Astrocyte (in vitro differentiated cells and primary cell): ENCODE results near the gene RTF1. TPM values are rescaled to one million over a fixed set of nuclear protein-coding genes. Genes with fewer than 3 reads are reported as not detected.

Experiments used
- DNase-seq: peaks from one replicate; pipeline ENCODE4 v3.0.0-alpha.2; 2010; ENCODE audit warnings: low read depth
- FAIRE-seq: peaks from 2 replicates; lab custom pipeline; 2011; peaks lifted over from hg19 to GRCh38; lab: Jason Lieb, UNC
- H2AFZ ChIP-seq: 2 replicates; pipeline ENCODE4 v1.6.0; 2012; ENCODE audit warnings: low read depth, low read length, inconsistent platforms
- H3K27ac ChIP-seq: 2 replicates; pipeline ENCODE4 v1.5.1; 2011; ENCODE audit warnings: low read depth, low read length, inconsistent platforms
- H3K27me3 ChIP-seq: 2 replicates; pipeline ENCODE4 v1.6.0; 2011; ENCODE audit warnings: low read length, inconsistent platforms; ENCODE audit not compliant: insufficient read depth
- H3K36me3 ChIP-seq: 2 replicates; pipeline ENCODE4 v1.5.1; 2011; ENCODE audit warnings: low read length, inconsistent platforms; ENCODE audit not compliant: insufficient read depth
- H3K4me1 ChIP-seq: 2 replicates; pipeline ENCODE4 v1.5.1; 2011; ENCODE audit warnings: low read length, inconsistent platforms; ENCODE audit not compliant: insufficient read depth
- H3K4me2 ChIP-seq: 2 replicates; pipeline ENCODE4 v1.6.0; 2012; ENCODE audit warnings: low read length, inconsistent platforms
- H3K4me3 ChIP-seq: 2 replicates; pipeline ENCODE4 v1.5.1; 2011; ENCODE audit warnings: low read depth, mild to moderate bottlenecking, low read length, inconsistent platforms; ENCODE audit not compliant: insufficient read depth
- H3K79me2 ChIP-seq: 2 replicates; pipeline ENCODE4 v1.6.0; 2012; ENCODE audit warnings: mild to moderate bottlenecking, low read length, inconsistent platforms; ENCODE audit not compliant: insufficient read depth
- H3K9ac ChIP-seq: 2 replicates; pipeline ENCODE4 v1.6.0; 2012; ENCODE audit warnings: mild to moderate bottlenecking, low read length, inconsistent platforms
- H3K9me3 ChIP-seq: 2 replicates; pipeline ENCODE4 v1.5.1; 2012; ENCODE audit warnings: low read depth, mild to moderate bottlenecking, low read length, inconsistent platforms; ENCODE audit not compliant: insufficient read depth
- H4K20me1 ChIP-seq: 2 replicates; pipeline ENCODE4 v1.6.0; 2012; ENCODE audit warnings: low read length, inconsistent platforms; ENCODE audit not compliant: insufficient read depth
- H3K27ac Mint-ChIP-seq: one replicate; pipeline ENCODE4 v1.8.0; 2021; ENCODE audit warnings: mild to moderate bottlenecking, mixed read lengths; ENCODE audit not compliant: unreplicated experiment
- H3K27me3 Mint-ChIP-seq: one replicate; pipeline ENCODE4 v1.8.0; 2021; ENCODE audit warnings: low read depth, mixed read lengths; ENCODE audit not compliant: unreplicated experiment
- H3K36me3 Mint-ChIP-seq: one replicate; pipeline ENCODE4 v1.8.0; 2021; ENCODE audit warnings: low read depth, mixed read lengths; ENCODE audit not compliant: unreplicated experiment
- H3K4me1 Mint-ChIP-seq: one replicate; pipeline ENCODE4 v1.8.0; 2021; ENCODE audit warnings: low read depth, mixed read lengths; ENCODE audit not compliant: unreplicated experiment
- H3K4me3 Mint-ChIP-seq: one replicate; pipeline ENCODE4 v1.8.0; 2021; ENCODE audit warnings: mild to moderate bottlenecking, moderate library complexity, mixed read lengths; ENCODE audit not compliant: unreplicated experiment
- H3K9me3 Mint-ChIP-seq: one replicate; pipeline ENCODE4 v1.8.0; 2021; ENCODE audit warnings: mild to moderate bottlenecking, mixed read lengths; ENCODE audit not compliant: unreplicated experiment
- EZH2 ChIP-seq: IDR thresholded peaks from 2 replicates; pipeline ENCODE4 v1.6.1; 2012; ENCODE audit warnings: mild to moderate bottlenecking, low read length, inconsistent platforms; ENCODE audit not compliant: insufficient read depth
- total RNA-seq: library from RNA; stranded (reverse); gene quantifications from 2 replicates; pipeline ENCODE4 v1.2.1, GENCODE V29; 2021
- TF ChIP-seq, protein P1 (sequence below): IDR thresholded peaks from 2 replicates; pipeline ENCODE4 v1.5.1; 2011; ENCODE audit warnings: low read depth, mild to moderate bottlenecking, inconsistent platforms, low read length, moderate library complexity; ENCODE audit not compliant: insufficient read depth

RTF1 gene
- total RNA-seq, 1 donor from 2014 or later = 42.0 TPM

DNA sequence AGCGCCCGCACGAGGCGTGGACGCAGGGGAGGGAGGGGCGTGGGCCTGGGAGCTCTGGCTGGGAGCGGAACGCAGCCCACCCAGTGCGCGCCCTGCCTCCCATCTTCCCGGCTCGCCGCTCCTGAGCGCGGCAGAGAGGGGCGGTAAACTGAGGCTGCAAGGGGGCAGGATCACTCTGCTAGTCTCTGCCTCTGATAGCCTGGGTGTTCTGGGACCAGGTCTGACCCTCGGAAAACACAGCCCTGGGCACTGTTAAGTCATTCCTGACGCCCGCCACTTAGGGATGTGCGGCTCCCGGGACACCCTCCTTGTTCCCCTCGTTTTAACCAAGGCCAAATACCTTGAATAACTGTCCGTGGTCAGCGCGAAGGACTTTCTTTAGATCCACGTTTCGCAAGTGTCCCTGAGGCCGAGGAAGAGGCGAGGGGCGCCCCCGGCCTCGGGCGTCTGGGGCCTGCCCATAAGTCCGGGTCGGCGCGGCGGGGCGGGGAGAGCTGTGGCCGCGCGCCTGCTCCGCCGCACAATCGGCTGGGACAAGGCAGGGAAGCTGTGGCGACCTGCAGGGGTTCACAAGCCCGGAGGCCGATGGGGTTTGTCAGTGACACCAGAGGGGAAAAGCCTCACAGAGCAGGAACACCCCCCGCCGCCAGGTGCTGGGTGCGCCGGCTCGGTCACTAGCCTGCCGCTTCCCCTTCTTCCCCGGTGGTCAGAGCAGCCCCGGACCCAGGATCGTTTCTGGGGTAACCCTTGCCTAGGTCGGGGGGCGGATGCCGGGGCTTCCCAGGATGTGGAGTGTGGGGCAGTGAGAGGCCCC lies 78.2 kb downstream of the RTF1 start:
- Histone ChIP-seq H4K20me1 (no peaks in the 10 kb centered on the region), H3K27me3 (peaks cover 42% of the 10 kb centered on the region), H3K4me2 (peak overlapping the region; percentile 94), H2AFZ (no peak overlapping the region), H3K79me2 (no peaks in the 10 kb centered on the region), H3K9ac (no peak overlapping the region), H3K4me1 (peaks cover 38% of the 10 kb centered on the region), H3K4me3 (no peak overlapping the region), H3K36me3 (no peaks in the 10 kb centered on the region), H3K27ac (no peak overlapping the region), H3K9me3 (no peaks in the 10 kb centered on the region)
- DNase-seq (no peak), FAIRE-seq (no peak)
- H3K36me3 Mint-ChIP-seq = peaks cover 8% of the 10 kb centered on the region
- no peaks in the 10 kb centered on the region for H3K9me3 Mint-ChIP-seq
- peak; percentile 99 for TF ChIP-seq EZH2
- TF ChIP-seq, protein P1, sequence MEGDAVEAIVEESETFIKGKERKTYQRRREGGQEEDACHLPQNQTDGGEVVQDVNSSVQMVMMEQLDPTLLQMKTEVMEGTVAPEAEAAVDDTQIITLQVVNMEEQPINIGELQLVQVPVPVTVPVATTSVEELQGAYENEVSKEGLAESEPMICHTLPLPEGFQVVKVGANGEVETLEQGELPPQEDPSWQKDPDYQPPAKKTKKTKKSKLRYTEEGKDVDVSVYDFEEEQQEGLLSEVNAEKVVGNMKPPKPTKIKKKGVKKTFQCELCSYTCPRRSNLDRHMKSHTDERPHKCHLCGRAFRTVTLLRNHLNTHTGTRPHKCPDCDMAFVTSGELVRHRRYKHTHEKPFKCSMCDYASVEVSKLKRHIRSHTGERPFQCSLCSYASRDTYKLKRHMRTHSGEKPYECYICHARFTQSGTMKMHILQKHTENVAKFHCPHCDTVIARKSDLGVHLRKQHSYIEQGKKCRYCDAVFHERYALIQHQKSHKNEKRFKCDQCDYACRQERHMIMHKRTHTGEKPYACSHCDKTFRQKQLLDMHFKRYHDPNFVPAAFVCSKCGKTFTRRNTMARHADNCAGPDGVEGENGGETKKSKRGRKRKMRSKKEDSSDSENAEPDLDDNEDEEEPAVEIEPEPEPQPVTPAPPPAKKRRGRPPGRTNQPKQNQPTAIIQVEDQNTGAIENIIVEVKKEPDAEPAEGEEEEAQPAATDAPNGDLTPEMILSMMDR = no peak
- H3K4me3 Mint-ChIP-seq = no peak overlapping the region
- H3K4me1 Mint-ChIP-seq = peaks cover 17% of the 10 kb centered on the region
- H3K27me3 Mint-ChIP-seq = peaks cover 54% of the 10 kb centered on the region
- no peak overlapping the region for H3K27ac Mint-ChIP-seq

DNA sequence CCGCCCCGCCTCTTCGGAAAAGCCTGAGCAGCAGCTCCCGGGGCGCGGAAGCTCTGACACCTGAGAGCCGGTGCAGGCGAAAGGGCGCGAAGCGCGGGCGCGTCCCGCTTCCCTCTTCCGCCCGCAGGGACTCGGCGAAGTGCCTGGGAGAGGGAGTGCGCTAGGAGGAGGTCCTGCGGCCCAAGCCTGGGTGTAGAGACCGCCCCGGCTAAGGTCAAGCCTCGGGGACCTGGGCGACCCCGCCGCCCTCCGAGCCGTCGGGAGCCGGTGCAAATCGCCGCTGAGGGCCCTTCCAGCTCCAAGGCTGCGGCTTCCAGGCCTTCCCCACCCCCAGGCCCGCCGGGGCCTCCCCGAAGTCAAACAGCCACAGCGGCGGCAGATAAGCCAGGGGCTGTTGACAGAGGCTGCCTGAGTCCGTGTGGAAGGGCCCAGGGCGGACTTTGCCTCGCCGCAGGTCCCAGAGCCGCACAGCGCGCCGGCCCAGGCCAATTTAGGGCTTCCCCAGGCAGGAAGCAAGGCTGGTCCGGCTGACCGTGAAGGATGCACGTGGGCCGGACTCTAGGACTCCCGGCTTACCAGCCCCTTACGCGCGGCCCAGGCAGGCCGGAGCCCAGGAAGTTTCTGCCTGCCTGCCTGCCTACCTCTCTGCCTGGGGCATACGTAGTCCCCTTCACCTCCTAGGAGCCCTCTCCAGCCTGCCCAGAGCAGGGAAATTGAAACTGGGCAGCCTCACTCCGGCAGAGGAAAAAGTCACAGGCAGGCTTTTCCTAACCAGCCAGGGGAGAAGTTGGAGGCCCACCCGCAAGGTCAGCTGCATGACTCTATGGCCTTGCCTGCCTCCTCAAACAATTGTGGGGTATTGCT lies 79.1 kb downstream of the RTF1 start:
- Histone ChIP-seq H3K9ac (no peak overlapping the region), H3K4me3 (no peak overlapping the region), H3K27me3 (peaks cover 48% of the 10 kb centered on the region), H4K20me1 (no peaks in the 10 kb centered on the region), H3K27ac (no peak overlapping the region), H3K79me2 (no peaks in the 10 kb centered on the region), H3K4me1 (peaks cover 37% of the 10 kb centered on the region), H3K36me3 (no peaks in the 10 kb centered on the region), H3K9me3 (no peaks in the 10 kb centered on the region), H2AFZ (peak overlapping the region; percentile 26), H3K4me2 (peak overlapping the region; percentile 94)
- no peak overlapping the region for H3K4me3 Mint-ChIP-seq
- peaks cover 15% of the 10 kb centered on the region for H3K4me1 Mint-ChIP-seq
- H3K9me3 Mint-ChIP-seq = no peaks in the 10 kb centered on the region
- TF ChIP-seq, protein P1 = no peak
- no peak for TF ChIP-seq EZH2
- no peak overlapping the region for H3K27ac Mint-ChIP-seq
- H3K36me3 Mint-ChIP-seq = peaks cover 8% of the 10 kb centered on the region
- FAIRE-seq (no peak), DNase-seq (no peak)
- H3K27me3 Mint-ChIP-seq = peaks cover 60% of the 10 kb centered on the region
